GM12878 (cell line): ENCODE data around the gene TATDN2. TPM values are rescaled to one million over a fixed set of nuclear protein-coding genes. Genes with fewer than 3 reads are reported as not detected.

ENCODE experiments used
- ATAC-seq: fragments of 200-7000 bp; cut with Tn5 transposase; 3 replicates; pipeline ENCODE4 v1.9.1; 2020; ENCODE audit warnings: mild to moderate bottlenecking, moderate library complexity
- BruUV-seq: library from RNA; stranded (reverse); fragments of 400-500 nt; replicated peaks from 2 replicates; lab custom pipeline; 2021; lab: Mats Ljungman, UMichigan
- CTCF ChIA-PET: fragments of 300-600 bp; sonication (Branson Sonifier 250); formaldehyde crosslinking; extraction: SDS; loops from one replicate; lab custom pipeline; 2021; ENCODE audit warnings: inconsistent platforms; lab: Yijun Ruan, JAX
- POLR2A ChIA-PET: fragments of 350-600 bp; formaldehyde crosslinking; extraction: SDS; loops from one replicate; lab custom pipeline; 2021; ENCODE audit warnings: inconsistent platforms; lab: Charles Lee
- RAD21 ChIA-PET: fragments of 300-600 bp; sonication (Branson Sonifier 250); formaldehyde crosslinking; loops from one replicate; lab custom pipeline; 2023; ENCODE audit warnings: antibody characterized with exemption; ENCODE audit not compliant: unreplicated experiment; lab: Charles Lee
- SMC1A ChIA-PET: fragments of 300-600 bp; sonication (Branson Sonifier 250); formaldehyde crosslinking; loops from one replicate; lab custom pipeline; 2023; ENCODE audit not compliant: unreplicated experiment, uncharacterized antibody; lab: Charles Lee
- DNase-seq: peaks from one replicate; pipeline ENCODE4 v3.0.0-alpha.2; 2011; ENCODE audit warnings: low read depth, low spot score
- FAIRE-seq: peaks from 3 replicates; lab custom pipeline; 2011; peaks lifted over from hg19 to GRCh38; lab: Jason Lieb, UNC
- H2AFZ ChIP-seq: 2 replicates; pipeline ENCODE4 v1.6.0; 2011; ENCODE audit warnings: low read depth, low read length, control low read depth; ENCODE audit not compliant: control insufficient read depth
- H3K27ac ChIP-seq: 2 replicates; pipeline ENCODE4 v1.5.1; 2011; ENCODE audit warnings: control low read depth; ENCODE audit not compliant: control insufficient read depth, insufficient read depth
- H3K27me3 ChIP-seq, 2 experiments: replicated peaks in 1 of 2; 2 replicates each; pipeline versions ENCODE4 v1.6.0 to v1.6.1; 2011; ENCODE audit warnings: low read length in 1 of 2; ENCODE audit not compliant: control insufficient read depth in 2 of 2, insufficient read depth in 2 of 2
- H3K36me3 ChIP-seq, 2 experiments: 2 replicates each; pipeline ENCODE4 v1.5.1; 2011; ENCODE audit warnings: low read length in 1 of 2; ENCODE audit not compliant: control insufficient read depth in 2 of 2, insufficient read depth in 2 of 2
- H3K4me1 ChIP-seq: 2 replicates; pipeline ENCODE4 v1.6.1; 2011; ENCODE audit warnings: mild to moderate bottlenecking, low read length, moderate library complexity, mixed read lengths; ENCODE audit not compliant: control insufficient read depth, insufficient read depth
- H3K4me2 ChIP-seq: 2 replicates; pipeline ENCODE4 v1.6.0; 2011; ENCODE audit warnings: control low read depth; ENCODE audit not compliant: control insufficient read depth, insufficient read depth
- H3K4me3 ChIP-seq: fragments of 200-600 bp; sonication (generic); 2 replicates; pipeline ENCODE4 v1.5.1; 2016
- H3K79me2 ChIP-seq: 2 replicates; pipeline ENCODE4 v1.6.0; 2011; ENCODE audit warnings: low read length; ENCODE audit not compliant: control insufficient read depth, insufficient read depth
- H3K9ac ChIP-seq: 2 replicates; pipeline ENCODE4 v1.8.0; 2011; ENCODE audit warnings: low read length, control low read depth, mixed read lengths; ENCODE audit not compliant: control insufficient read depth, insufficient read depth
- H3K9me3 ChIP-seq: replicated peaks from 3 replicates; pipeline ENCODE4 v1.5.1; 2011; ENCODE audit warnings: mild to moderate bottlenecking, low read length; ENCODE audit not compliant: control insufficient read depth, insufficient read depth
- H4K20me1 ChIP-seq: 2 replicates; pipeline ENCODE4 v1.6.0; 2011; ENCODE audit not compliant: control insufficient read depth, insufficient read depth
- CBX5 ChIP-seq: sonication (generic); IDR thresholded peaks from 2 replicates; pipeline ENCODE4 v1.6.1; 2016; ENCODE audit warnings: low read depth, moderate library complexity, mild to moderate bottlenecking, inconsistent platforms
- IKZF1 ChIP-seq: fragments of 450-650 bp; conservative IDR thresholded peaks from 2 replicates; pipeline ENCODE4 v1.6.1; 2017; ENCODE audit warnings: antibody characterized with exemption, mild to moderate bottlenecking
- KAT2A ChIP-seq: conservative IDR thresholded peaks from 2 replicates; pipeline ENCODE4 v1.6.1; 2011; ENCODE audit warnings: low read depth, low read length; ENCODE audit not compliant: control insufficient read depth
- NBN ChIP-seq: fragments of 450-650 bp; IDR thresholded peaks from 2 replicates; pipeline ENCODE4 v1.6.1; 2016
- SREBF2 ChIP-seq: IDR thresholded peaks from 2 replicates; pipeline ENCODE4 v1.6.1; 2012; ENCODE audit warnings: mild to moderate bottlenecking, low read length
- TAF1 ChIP-seq: IDR thresholded peaks from 2 replicates; pipeline ENCODE4 v1.6.1; 2011; ENCODE audit warnings: mild to moderate bottlenecking, low read depth, low read length, borderline replicate concordance
- ZNF217 ChIP-seq: fragments of 450-650 bp; IDR thresholded peaks from 2 replicates; pipeline ENCODE4 v1.6.1; 2017; ENCODE audit warnings: antibody characterized with exemption, mild to moderate bottlenecking
- ZNF687 ChIP-seq: fragments of 450-650 bp; IDR thresholded peaks from 2 replicates; pipeline ENCODE4 v1.6.1; 2017; ENCODE audit warnings: mild to moderate bottlenecking, moderate library complexity
- WGBS: methylation state at CpG from one replicate; pipeline ENCODE4 v1.1.6; 2016; ENCODE audit warnings: low lambda C conversion rate; ENCODE audit not compliant: insufficient replicate concordance, insufficient coverage; ENCODE audit errors: missing lambda C conversion rate; 5-methylcytosine and 5-hydroxymethylcytosine counted together
- in situ Hi-C: fragments of 300-500 bp; cut with MboI; formaldehyde crosslinking; loops from 9 replicates; pipeline ENCODE4 v1.14.3; 2018; ENCODE audit warnings: mixed read lengths
- intact Hi-C: fragments of 100-400 bp; cut with micrococcal nuclease; formaldehyde crosslinking; loops from one replicate; pipeline ENCODE4 v1.14.2; 2022; ENCODE audit not compliant: unreplicated experiment
- polyA plus RNA-seq, 11 experiments: library from polyadenylated mRNA; depleted of rRNA in 4 of 11; unstranded in 6 of 11; stranded (reverse) in 5 of 11; fragments of >200 nt; fragmentation: Nextera tagmentation in 4 of 11; fragmentation: Illumina TruSeq in 1 of 11; extraction: Ambion mirVana in 4 of 11; extraction: Trizol in 1 of 11; gene quantifications; 1 replicate in 1 of 11; 2 replicates in 10 of 11; pipeline versions ENCODE4 v1.2.1 to v1.2.3, GENCODE V29; 2011 to 2016; ENCODE audit warnings: inconsistent platforms in 2 of 11, missing spikeins in 2 of 11, low read depth in 1 of 11
- total RNA-seq, 4 experiments: library from RNA; depleted of rRNA in 3 of 4; stranded (reverse); fragments of >200 nt in 3 of 4; fragmentation: Illumina TruSeq in 1 of 4; extraction: Trizol in 1 of 4; gene quantifications; 2 replicates each; pipeline versions ENCODE4 v1.2.1 to v1.2.3, GENCODE V29; 2013 to 2021

The TATDN2 gene
- total and polyA plus RNA-seq, 10 of the 15 experiments (the other 5 are each of a cell fraction or from before 2014, with no cell fraction given): 4.2 to 36.5 (median 15.8) TPM

- no peak for TF ChIP-seq ZNF217
- TF ChIP-seq TAF1: no peak
- no peak for TF ChIP-seq IKZF1
- TF ChIP-seq NBN: 0 out of 2 replicates have a peak, but pooled peaks have one; percentile 28
- TF ChIP-seq KAT2A: no peak
- TF ChIP-seq CBX5: no peak
Observed at GRCh38 chr3:10322352-10322710, 74.1 kb downstream of the TATDN2 start (continued).

DNA sequence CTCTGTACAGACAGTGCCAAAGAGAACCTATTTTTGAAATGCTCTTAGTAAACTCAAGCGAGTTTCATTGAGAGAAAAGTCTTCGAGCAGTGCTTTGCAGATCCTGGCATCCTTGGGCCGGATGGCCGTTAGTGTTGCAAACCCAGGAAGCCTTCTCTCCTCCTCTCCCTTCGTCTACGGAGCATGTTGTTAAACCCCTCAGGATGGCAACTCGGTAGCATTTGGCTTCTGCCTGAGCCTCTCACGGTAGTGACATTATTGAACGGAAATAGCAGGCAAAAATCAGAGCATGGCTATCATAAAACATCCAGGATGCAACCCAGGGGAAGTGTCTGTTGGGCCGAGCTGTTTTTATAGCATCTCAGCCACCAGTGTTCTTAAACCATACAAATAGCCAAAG lies 79.3 kb downstream of the TATDN2 start:
- FAIRE-seq: no peak
- H3K27ac ChIP-seq: no peak overlapping the region
- 45% methylated on average over 10 of the region's 10 CpGs for WGBS
- DNase-seq: no peak
- no peak overlapping the region for H3K4me2 ChIP-seq
- ChIA-PET SMC1A (no interaction called here), POLR2A (no interaction called here), CTCF (no interaction called here), RAD21 (no interaction called here)
- H3K9me3 ChIP-seq: no peaks in the 10 kb centered on the region
- no peak overlapping the region for H3K9ac ChIP-seq
- H3K36me3 ChIP-seq: no peaks in the 10 kb centered on the region
- H3K4me1 ChIP-seq: no peaks in the 10 kb centered on the region
- TF ChIP-seq ZNF687: no peak
- no peak for TF ChIP-seq SREBF2
- H2AFZ ChIP-seq: no peak overlapping the region
- H4K20me1 ChIP-seq: no peaks in the 10 kb centered on the region
- H3K27me3 ChIP-seq: peaks cover 3 to 11% of the 10 kb centered on the region in 2 experiments; a peak in 3 of 4 replicates
- in situ Hi-C loops (no loop called here), intact Hi-C loops (loop anchor here (10.0 kb wide), 1 partner anchor 393 kb away; the partner anchor contains the start of gene CRELD1)
- no peak for ATAC-seq
- H3K4me3 ChIP-seq: no peak overlapping the region
- no peaks in the 10 kb centered on the region for H3K79me2 ChIP-seq
- BruUV-seq: no TSS peak
